ENCODE results near the gene KLHL29. TPM values are rescaled to one million over a fixed set of nuclear protein-coding genes. Genes with fewer than 3 reads are reported as not detected.

The KLHL29 gene
- polyA plus RNA-seq, 1 of the 3 experiments (the other 2 are of a cell fraction), result 4.6 TPM

DNA sequence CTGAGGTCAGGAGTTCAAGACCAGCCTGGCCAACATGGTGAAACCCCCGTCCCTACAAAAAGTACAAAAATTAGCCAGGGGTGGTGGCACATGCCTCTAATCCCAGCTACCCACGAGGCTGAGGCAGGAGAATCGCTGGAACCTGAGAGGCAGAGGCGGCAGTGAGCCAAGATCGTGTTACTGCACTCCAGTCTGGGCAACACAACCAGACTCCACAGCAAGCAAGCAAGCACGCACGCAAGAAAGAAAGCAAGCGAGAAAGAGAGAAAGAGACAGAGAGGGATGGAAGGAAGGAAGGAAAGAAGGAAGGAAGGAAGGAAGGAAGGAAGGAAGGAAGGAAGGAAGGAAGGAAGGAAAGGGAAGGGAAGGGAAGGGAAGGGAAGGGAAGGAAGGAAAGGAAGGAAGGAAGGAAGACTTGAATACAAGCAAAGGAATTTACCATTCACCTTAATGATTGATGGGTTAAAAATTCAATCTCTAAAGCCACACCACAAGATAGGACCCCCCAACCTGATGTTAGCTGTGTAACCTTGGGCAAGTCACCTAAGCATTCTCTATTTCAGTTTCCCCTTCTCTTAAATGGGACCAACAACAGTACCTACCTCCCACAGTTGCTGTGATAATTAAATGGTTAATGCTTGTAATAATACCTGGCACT lies 360.2 kb downstream of the KLHL29 start:
- H3K27me3 ChIP-seq (ENCODE audit: insufficient read depth), result no peaks in the 10 kb centered on the region
- H3K9me2 ChIP-seq, result no peaks in the 10 kb centered on the region
- no peak overlapping the region for H3K4me3 ChIP-seq (ENCODE audit: low read depth in 2 of 2, low read length in 1 of 2)
- no peak overlapping the region for H3K4me2 ChIP-seq
- ChIA-PET CTCF (interaction anchor here (0.6 to 1.0 kb wide), 4 partner anchors 11 to 109 kb away, joined by 3 to 4 read pairs (median 3); no protein-coding TSS in a partner anchor), POLR2A (interaction anchor here (0.5 to 1.0 kb wide), 2 partner anchors 108 to 837 kb away, joined by 3 to 4 read pairs; no protein-coding TSS in a partner anchor)
- no peak for DNase-seq
- H3K9ac ChIP-seq, result no peak overlapping the region
- TF ChIP-seq REST (IDR thresholded peaks at IDR 0.05; ENCODE audit: low read depth, low read length), result no peak
- TF ChIP-seq RAD21 (IDR thresholded peaks at IDR 0.05; ENCODE audit: low read length), result no peak
- TF ChIP-seq RCOR1 (IDR thresholded peaks at IDR 0.05; ENCODE audit: low read length), result no peak
- no peak for TF ChIP-seq TCF12 (IDR thresholded peaks at IDR 0.05)
- TF ChIP-seq, protein P1, sequence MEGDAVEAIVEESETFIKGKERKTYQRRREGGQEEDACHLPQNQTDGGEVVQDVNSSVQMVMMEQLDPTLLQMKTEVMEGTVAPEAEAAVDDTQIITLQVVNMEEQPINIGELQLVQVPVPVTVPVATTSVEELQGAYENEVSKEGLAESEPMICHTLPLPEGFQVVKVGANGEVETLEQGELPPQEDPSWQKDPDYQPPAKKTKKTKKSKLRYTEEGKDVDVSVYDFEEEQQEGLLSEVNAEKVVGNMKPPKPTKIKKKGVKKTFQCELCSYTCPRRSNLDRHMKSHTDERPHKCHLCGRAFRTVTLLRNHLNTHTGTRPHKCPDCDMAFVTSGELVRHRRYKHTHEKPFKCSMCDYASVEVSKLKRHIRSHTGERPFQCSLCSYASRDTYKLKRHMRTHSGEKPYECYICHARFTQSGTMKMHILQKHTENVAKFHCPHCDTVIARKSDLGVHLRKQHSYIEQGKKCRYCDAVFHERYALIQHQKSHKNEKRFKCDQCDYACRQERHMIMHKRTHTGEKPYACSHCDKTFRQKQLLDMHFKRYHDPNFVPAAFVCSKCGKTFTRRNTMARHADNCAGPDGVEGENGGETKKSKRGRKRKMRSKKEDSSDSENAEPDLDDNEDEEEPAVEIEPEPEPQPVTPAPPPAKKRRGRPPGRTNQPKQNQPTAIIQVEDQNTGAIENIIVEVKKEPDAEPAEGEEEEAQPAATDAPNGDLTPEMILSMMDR (IDR thresholded peaks at IDR 0.05), result no peak
- TF ChIP-seq, protein P2, sequence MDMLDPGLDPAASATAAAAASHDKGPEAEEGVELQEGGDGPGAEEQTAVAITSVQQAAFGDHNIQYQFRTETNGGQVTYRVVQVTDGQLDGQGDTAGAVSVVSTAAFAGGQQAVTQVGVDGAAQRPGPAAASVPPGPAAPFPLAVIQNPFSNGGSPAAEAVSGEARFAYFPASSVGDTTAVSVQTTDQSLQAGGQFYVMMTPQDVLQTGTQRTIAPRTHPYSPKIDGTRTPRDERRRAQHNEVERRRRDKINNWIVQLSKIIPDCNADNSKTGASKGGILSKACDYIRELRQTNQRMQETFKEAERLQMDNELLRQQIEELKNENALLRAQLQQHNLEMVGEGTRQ (IDR thresholded peaks at IDR 0.05; ENCODE audit: borderline replicate concordance, low read depth, low read length), result no peak
- TF ChIP-seq POLR2AphosphoS5 (IDR thresholded peaks at IDR 0.05; ENCODE audit: low read depth, low read length), result no peak
- no peak for TF ChIP-seq FOXJ3 (CRISPR knock-in tag; IDR thresholded peaks at IDR 0.05)
- no peak for TF ChIP-seq SIN3A (IDR thresholded peaks at IDR 0.05; ENCODE audit: borderline replicate concordance, low read depth, low read length)
- 88% methylated on average over 8 of the region's 8 CpGs for WGBS (ENCODE audit: low lambda C conversion rate)
- peaks cover 0 to 17% of the 10 kb centered on the region in 2 experiments; a peak in 3 of 4 replicates for H3K4me1 ChIP-seq (ENCODE audit: control insufficient read depth in 1 of 2, insufficient read depth in 2 of 2, low read depth in 1 of 2, low read length in 1 of 2)
- H3K9me3 ChIP-seq, result no peaks in the 10 kb centered on the region
- peaks cover 1 to 8% of the 10 kb centered on the region in 2 experiments for H3K36me3 ChIP-seq (replicated peaks in 1 of 2; ENCODE audit: control insufficient read depth in 1 of 2, insufficient read depth in 2 of 2, low read length in 1 of 2)
- no peaks in the 10 kb centered on the region for H3K79me2 ChIP-seq (ENCODE audit: insufficient read depth)
- H4K20me1 ChIP-seq (ENCODE audit: insufficient read depth), result no peaks in the 10 kb centered on the region
- H2AFZ ChIP-seq (ENCODE audit: low read depth), result no peak overlapping the region
- no peaks in the 10 kb centered on the region for H3F3A ChIP-seq (replicated peaks; ENCODE audit: insufficient read depth)
- no peak overlapping the region for H3K27ac ChIP-seq (ENCODE audit: low read depth in 2 of 2, low read length in 1 of 2)

Data from SK-N-SH (cell line).